Fibroblast of pulmonary artery (primary cell): ENCODE measurements around the gene CCDC196.
"Not testable (repeated sequence)": the region's sequence is repeated elsewhere in the genome, so short reads cannot be mapped to it uniquely, and the experiment has no call there.

Source experiments
- DNase-seq: peaks from one replicate; pipeline ENCODE4 v3.0.0-alpha.2; 2010; ENCODE audit warnings: low read depth
- H3K4me3 ChIP-seq: replicated peaks from 2 replicates; pipeline ENCODE4 v1.5.1; 2011; ENCODE audit warnings: low read depth, mild to moderate bottlenecking, control low read depth, low read length, moderate library complexity
- TF ChIP-seq, protein P1 (sequence below): IDR thresholded peaks from 2 replicates; pipeline ENCODE4 v1.5.1; 2011; ENCODE audit warnings: mild to moderate bottlenecking, control low read depth, low read length, inconsistent platforms; ENCODE audit errors: missing control alignments

Gene CCDC196

DNA sequence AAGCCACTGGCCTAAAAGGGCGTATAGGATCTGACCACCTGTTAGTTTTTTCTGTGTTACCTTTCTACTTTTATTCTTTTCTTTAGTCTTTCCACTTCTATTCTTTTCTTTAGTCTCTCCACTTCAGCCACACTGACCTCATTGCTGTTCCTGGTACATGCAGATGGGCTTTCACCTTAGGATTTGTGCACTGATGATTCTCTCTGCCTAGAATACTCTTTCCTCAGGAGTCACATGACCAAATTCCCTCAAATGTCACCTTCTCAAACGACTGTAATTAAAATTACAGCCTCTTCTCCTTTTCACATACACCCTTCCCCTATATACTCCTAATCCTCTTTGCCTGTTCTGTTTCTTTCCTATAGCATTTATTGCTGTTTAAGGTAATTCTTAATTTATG lies 57.8 kb downstream of the CCDC196 start:
- no peak overlapping the region for H3K4me3 ChIP-seq
- DNase-seq: no peak
- TF ChIP-seq, protein P1, sequence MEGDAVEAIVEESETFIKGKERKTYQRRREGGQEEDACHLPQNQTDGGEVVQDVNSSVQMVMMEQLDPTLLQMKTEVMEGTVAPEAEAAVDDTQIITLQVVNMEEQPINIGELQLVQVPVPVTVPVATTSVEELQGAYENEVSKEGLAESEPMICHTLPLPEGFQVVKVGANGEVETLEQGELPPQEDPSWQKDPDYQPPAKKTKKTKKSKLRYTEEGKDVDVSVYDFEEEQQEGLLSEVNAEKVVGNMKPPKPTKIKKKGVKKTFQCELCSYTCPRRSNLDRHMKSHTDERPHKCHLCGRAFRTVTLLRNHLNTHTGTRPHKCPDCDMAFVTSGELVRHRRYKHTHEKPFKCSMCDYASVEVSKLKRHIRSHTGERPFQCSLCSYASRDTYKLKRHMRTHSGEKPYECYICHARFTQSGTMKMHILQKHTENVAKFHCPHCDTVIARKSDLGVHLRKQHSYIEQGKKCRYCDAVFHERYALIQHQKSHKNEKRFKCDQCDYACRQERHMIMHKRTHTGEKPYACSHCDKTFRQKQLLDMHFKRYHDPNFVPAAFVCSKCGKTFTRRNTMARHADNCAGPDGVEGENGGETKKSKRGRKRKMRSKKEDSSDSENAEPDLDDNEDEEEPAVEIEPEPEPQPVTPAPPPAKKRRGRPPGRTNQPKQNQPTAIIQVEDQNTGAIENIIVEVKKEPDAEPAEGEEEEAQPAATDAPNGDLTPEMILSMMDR: no peak

DNA sequence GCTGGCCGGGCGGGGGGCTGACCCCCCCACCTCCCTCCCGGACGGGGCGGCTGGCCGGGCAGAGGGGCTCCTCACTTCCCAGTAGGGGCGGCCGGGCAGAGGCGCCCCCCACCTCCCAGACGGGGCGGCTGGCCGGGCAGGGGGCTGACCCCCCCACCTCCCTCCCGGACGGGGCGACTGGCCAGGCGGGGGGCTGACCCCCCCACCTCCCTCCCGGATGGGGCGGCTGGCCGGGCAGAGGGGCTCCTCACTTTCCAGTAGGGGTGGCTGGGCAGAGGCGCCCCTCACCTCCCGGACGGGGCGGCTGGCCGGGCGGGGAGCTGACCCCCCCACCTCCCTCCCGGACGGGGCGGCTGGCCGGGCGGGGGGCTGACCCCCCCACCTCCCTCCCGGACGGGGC lies 59.0 kb downstream of the CCDC196 start:
- H3K4me3 ChIP-seq, DNase-seq: not testable (repeated sequence)

DNA sequence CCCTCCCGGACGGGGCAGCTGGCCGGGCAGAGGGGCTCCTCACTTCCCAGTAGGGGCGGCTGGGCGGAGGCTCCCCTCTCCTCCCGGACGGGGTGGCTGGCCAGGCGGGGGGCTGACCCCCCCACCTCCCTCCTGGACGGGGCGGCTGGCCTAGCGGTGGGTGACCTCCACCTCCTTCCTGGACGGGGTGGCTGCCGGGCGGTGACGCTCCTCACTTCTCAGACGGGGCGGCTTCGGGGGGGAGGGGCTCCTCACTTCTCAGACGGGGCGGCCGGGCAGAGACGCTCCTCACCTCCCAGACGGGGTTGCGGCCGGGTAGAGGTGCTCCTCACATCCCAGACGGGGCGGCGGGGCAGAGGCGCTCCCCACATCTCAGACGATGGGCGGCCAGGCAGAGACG lies 59.6 kb downstream of the CCDC196 start:
- DNase-seq, H3K4me3 ChIP-seq: not testable (repeated sequence)
